IPS-18a (cell line): ENCODE measurements around the gene TTC9.

Experiments
- H3K27ac ChIP-seq: one replicate; pipeline ENCODE4 v1.5.1; 2013; ENCODE audit warnings: low read length
- H3K27me3 ChIP-seq: one replicate; pipeline ENCODE4 v1.6.1; 2013; ENCODE audit warnings: mild to moderate bottlenecking, low read length; ENCODE audit not compliant: control insufficient read depth, insufficient read depth
- H3K36me3 ChIP-seq: one replicate; pipeline ENCODE4 v1.6.1; 2013; ENCODE audit warnings: low read depth, low read length; ENCODE audit not compliant: control insufficient read depth
- H3K4me1 ChIP-seq: one replicate; pipeline ENCODE4 v1.6.1; 2013; ENCODE audit warnings: low read depth, low read length; ENCODE audit not compliant: control insufficient read depth
- H3K4me3 ChIP-seq: one replicate; pipeline ENCODE4 v1.5.1; 2013; ENCODE audit warnings: low read length
- H3K9ac ChIP-seq: one replicate; pipeline ENCODE4 v1.6.1; 2013; ENCODE audit warnings: mild to moderate bottlenecking, low read length, moderate library complexity
- H3K9me3 ChIP-seq: one replicate; pipeline ENCODE4 v1.6.1; 2013; ENCODE audit warnings: low read depth, low read length; ENCODE audit not compliant: control insufficient read depth

Gene TTC9

DNA sequence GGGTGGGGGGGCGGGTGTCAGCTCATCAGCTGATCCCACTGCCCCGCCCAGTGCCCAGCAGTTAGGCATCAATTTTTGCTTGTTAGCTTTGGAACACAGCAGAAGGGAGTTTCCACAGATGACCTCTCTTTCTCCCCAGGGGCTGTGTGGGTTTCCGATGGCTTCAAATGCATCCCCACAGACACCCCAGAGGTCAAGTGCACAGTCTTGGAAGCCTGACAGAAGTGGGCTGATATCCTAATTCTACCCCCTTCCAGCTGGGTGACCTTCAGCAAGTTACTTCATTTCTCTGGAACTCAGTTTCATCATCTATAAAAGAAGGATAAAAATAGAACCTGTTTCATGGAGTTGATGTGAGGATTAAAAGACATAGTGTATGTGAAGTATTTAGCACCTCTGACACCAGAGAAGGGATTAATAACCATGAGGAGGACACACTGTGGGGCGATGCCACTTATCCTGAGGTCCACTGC lies 22.0 kb downstream of the TTC9 start:
- Histone ChIP-seq H3K27me3 (no peaks in the 10 kb centered on the region), H3K36me3 (peaks cover 27% of the 10 kb centered on the region), H3K27ac (no peak overlapping the region), H3K4me1 (peaks cover 49% of the 10 kb centered on the region), H3K9ac (no peak overlapping the region), H3K9me3 (no peaks in the 10 kb centered on the region), H3K4me3 (no peak overlapping the region)

DNA sequence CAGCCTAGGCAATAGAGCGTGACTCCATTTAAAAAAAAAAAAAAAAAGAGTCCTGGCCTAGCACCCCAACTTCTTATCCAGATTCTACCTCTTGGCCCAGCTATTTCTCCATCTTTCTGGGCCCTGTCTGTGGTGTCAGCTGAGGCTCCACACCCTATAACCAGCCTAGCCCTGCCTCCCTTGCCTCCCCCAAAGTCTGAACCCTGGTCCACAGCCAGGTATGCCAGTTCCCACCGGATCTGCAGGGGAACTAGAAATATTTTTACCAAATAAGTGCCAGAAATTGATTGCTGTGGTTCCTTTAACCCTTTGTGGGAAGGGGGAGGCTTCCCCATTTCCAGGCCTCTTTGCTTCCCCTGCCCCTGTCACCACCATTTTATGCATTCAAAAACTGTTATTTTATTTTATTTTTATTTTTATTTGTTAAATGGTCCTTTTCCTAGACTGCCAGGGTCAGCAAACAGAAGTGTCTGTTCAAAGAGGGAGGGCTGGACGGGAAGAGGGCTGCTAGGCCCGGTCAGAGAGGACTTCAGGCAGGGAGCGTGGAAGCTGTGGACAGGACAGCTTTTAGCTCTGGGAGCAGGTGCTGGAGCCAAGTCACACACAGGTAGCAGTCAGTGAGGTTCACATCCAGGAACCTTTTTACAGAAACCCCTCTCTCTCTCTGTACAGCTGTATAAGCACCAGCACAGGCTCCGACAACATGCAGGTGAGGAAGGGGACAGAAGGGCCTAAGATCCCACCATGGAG lies 23.2 kb downstream of the TTC9 start:
- Histone ChIP-seq H3K27ac (no peak overlapping the region), H3K36me3 (peaks cover 32% of the 10 kb centered on the region), H3K9me3 (no peaks in the 10 kb centered on the region), H3K4me1 (peaks cover 39% of the 10 kb centered on the region), H3K4me3 (no peak overlapping the region), H3K27me3 (no peaks in the 10 kb centered on the region), H3K9ac (no peak overlapping the region)

DNA sequence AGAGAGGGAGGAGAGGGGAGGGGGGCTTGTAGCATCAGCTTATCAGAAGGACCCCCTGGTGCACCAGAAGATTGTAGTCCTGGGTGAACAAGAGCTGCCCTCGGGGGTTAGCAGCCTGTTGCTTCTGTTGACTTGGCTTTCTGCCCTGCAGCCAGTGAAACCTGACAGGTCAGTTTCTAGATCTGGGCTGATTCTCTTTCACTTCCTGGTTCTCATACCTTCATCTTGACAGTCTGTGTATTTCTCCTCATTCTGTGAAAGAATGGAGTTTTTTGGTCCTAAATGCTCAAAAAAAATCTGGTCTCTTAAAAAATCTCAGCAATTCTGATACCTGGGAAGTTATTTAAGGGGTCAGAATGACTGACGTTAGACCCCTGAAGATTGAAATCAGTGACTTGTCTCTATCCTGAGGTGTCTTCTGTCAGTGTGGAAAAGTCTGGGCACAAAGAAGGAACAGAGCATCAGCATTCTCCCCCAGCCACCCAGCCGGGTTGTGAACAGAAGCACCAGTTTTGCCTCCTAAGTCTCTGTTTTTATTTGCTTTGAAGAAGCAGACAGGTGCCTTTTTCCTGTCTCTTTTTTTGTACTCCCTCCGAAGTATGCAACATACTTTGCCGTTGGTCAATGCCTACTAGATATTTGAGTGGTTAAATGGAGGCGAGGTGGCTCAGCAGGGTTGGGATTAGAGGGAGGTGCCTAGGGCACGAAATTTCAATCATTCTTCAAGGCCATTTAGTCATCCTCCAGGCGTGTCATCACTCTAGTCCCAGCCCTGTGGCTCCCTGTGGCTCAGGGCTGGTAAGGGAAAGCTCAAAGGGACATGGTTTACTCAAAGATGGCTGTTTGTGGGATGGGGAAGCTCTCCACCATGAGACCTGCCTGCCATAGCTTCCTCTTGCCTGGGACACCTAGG lies 24.0 kb downstream of the TTC9 start:
- H3K4me1 ChIP-seq = peaks cover 34% of the 10 kb centered on the region
- H3K36me3 ChIP-seq = peaks cover 40% of the 10 kb centered on the region
- no peak overlapping the region for H3K27ac ChIP-seq
- H3K4me3 ChIP-seq = no peak overlapping the region
- H3K9me3 ChIP-seq = no peaks in the 10 kb centered on the region
- no peak overlapping the region for H3K9ac ChIP-seq
- no peaks in the 10 kb centered on the region for H3K27me3 ChIP-seq

GRCh38 chr14:70666361-70666686 lies 24.6 kb downstream of the TTC9 start:
- Histone ChIP-seq H3K27ac (no peak overlapping the region), H3K9ac (no peak overlapping the region), H3K27me3 (no peaks in the 10 kb centered on the region), H3K4me3 (no peak overlapping the region), H3K9me3 (no peaks in the 10 kb centered on the region), H3K36me3 (peaks cover 46% of the 10 kb centered on the region), H3K4me1 (peaks cover 27% of the 10 kb centered on the region)

DNA sequence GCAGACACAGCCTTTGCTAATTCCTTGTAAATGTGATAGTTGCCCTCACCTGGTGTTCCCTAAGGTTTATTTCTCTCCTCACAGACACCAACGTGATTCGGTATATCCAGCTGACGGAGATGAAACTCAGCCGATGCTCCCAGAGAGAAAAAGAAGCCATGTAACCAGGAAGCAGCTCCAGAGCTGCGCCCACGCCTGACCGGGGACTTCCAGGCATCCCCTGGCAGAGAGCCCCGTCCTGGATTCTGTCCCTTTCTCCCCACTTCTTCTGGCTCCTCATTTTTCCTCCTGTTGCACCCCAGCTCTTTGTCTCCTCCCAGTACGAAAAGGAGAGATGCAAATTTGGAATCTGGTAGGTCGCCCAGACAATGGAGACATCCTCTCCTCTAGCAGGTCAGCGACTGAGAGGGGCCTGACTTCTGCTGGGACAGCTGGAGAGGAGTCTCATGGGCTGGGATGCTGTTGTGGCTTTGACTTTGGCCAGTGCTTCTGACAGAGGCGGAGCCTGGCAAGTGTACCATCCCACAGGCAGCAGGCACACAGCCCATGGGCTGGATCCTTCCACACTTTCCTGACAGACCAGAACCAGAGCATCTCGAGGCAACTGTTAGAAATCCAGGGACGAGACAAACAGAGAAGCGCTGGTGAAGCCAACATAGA lies 29.4 kb downstream of the TTC9 start:
- H3K9ac ChIP-seq = no peak overlapping the region
- H3K4me3 ChIP-seq = no peak overlapping the region
- H3K36me3 ChIP-seq = peaks cover 59% of the 10 kb centered on the region
- no peaks in the 10 kb centered on the region for H3K9me3 ChIP-seq
- H3K4me1 ChIP-seq = peaks cover 2% of the 10 kb centered on the region
- H3K27ac ChIP-seq = no peak overlapping the region
- H3K27me3 ChIP-seq = no peaks in the 10 kb centered on the region

DNA sequence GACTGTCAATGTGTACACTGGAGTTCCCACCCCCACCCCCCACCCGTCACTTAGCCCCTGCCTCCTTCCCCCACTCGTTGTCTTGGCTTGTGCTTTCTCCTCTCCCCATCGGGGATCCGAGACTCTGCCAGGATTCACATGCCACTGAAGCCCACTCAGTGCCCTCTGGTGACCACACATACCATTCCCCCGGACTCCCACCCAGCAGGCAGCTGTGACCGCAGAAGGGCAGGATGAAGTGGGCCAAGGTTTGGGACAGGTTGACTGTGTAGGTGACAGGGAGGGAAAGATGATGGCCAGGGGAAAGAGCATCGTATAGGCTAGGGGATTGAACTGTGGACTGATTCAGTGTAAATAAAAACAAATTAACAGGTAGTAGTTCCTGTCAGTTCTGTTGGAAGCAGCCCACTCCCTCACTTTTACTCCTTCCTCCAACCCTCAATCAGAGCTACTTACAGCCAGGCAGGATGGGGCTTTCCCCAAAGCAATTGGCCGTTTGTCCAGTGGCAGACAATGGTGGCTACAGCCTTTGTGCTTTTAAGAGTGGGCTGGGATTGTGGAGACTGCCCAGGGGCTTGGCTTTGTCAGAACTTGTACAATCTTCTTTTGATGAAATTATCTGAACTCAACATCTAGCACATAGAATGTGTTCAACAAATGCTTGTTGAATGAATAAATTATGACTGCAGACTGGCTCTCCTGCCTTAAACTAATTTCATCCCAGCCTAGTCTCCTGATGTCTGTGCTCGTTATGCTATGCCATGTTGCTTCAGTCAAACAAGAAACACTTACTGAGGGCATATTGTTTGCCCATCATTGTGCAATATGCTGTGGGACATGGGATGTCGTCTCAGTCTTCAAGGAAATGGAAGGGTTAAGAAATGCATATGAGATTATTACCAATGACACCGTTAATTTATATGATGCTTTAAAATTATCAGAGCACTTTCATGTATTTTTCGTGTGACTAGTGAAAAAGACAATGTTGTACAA lies 30.2 kb downstream of the TTC9 start:
- Histone ChIP-seq H3K4me3 (no peak overlapping the region), H3K4me1 (no peaks in the 10 kb centered on the region), H3K27me3 (no peaks in the 10 kb centered on the region), H3K9me3 (no peaks in the 10 kb centered on the region), H3K9ac (no peak overlapping the region), H3K27ac (no peak overlapping the region), H3K36me3 (peaks cover 54% of the 10 kb centered on the region)

- H3K9me3 ChIP-seq = no peaks in the 10 kb centered on the region
- H3K36me3 ChIP-seq = peaks cover 11% of the 10 kb centered on the region
- no peak overlapping the region for H3K9ac ChIP-seq
- H3K27ac ChIP-seq = no peak overlapping the region
- H3K4me3 ChIP-seq = no peak overlapping the region
- no peaks in the 10 kb centered on the region for H3K27me3 ChIP-seq
- H3K4me1 ChIP-seq = no peaks in the 10 kb centered on the region
These were observed 35.6 kb downstream of the TTC9 start for GRCh38 chr14:70677341-70677740.

GRCh38 chr14:70680748-70681147 lies 39.0 kb downstream of the TTC9 start:
- Histone ChIP-seq H3K9me3 (no peaks in the 10 kb centered on the region), H3K9ac (no peak overlapping the region), H3K27me3 (no peaks in the 10 kb centered on the region), H3K4me3 (no peak overlapping the region), H3K36me3 (no peaks in the 10 kb centered on the region), H3K4me1 (peaks cover 12% of the 10 kb centered on the region), H3K27ac (no peak overlapping the region)

DNA sequence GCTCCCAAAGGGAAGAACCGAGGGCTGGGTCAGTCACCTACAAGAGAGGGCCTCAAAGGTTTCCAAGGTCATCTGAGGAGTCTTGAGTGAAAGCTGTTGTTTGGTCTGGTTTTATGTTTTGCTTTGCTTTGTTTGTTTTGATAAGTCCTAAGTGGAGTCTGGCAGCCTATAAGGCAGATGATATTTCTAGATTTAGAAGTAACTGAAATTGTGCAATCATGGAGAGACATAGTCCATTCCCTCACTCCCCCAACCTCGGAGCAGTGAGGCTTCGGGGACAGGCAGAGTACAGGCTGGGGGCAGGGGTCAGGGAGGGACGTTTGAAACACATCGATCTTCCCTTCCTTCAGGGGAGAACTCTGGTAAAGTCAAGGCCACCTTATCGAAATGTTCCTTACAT lies 42.3 kb downstream of the TTC9 start:
- peaks cover 29% of the 10 kb centered on the region for H3K4me1 ChIP-seq
- H3K4me3 ChIP-seq = no peak overlapping the region
- H3K27me3 ChIP-seq = no peaks in the 10 kb centered on the region
- no peaks in the 10 kb centered on the region for H3K9me3 ChIP-seq
- no peak overlapping the region for H3K9ac ChIP-seq
- H3K36me3 ChIP-seq = no peaks in the 10 kb centered on the region
- no peak overlapping the region for H3K27ac ChIP-seq

- Histone ChIP-seq H3K27ac (no peak overlapping the region), H3K9me3 (no peaks in the 10 kb centered on the region), H3K4me3 (no peak overlapping the region), H3K9ac (no peak overlapping the region), H3K4me1 (peaks cover 29% of the 10 kb centered on the region), H3K36me3 (no peaks in the 10 kb centered on the region), H3K27me3 (no peaks in the 10 kb centered on the region)
These were observed 43.9 kb downstream of the TTC9 start for GRCh38 chr14:70685474-70686197.
